Kidney epithelial cell (primary cell): ENCODE data around the gene SLC15A3. TPM values are rescaled to one million over a fixed set of nuclear protein-coding genes. Genes with fewer than 3 reads are reported as not detected.
A peak's percentile ranks its signal among the peaks of the same experiment; 100 is the strongest.

ENCODE experiments used
- DNase-seq: peaks from one replicate; pipeline ENCODE4 v3.0.0-alpha.2; 2010; ENCODE audit warnings: low read depth
- H3K27me3 ChIP-seq: 2 replicates; pipeline ENCODE4 v1.6.0; 2011; ENCODE audit warnings: low read length; ENCODE audit not compliant: control insufficient read depth, insufficient read depth
- H3K36me3 ChIP-seq: 2 replicates; pipeline ENCODE4 v1.5.1; 2011; ENCODE audit warnings: low read length; ENCODE audit not compliant: control insufficient read depth, insufficient read depth
- H3K4me3 ChIP-seq: 2 replicates; pipeline ENCODE4 v1.5.1; 2011; ENCODE audit warnings: low read depth, mild to moderate bottlenecking, control low read depth, low read length
- CTCF ChIP-seq: IDR thresholded peaks from 2 replicates; pipeline ENCODE4 v1.5.1; 2011; ENCODE audit warnings: mild to moderate bottlenecking, moderate library complexity, low read length, control low read depth, inconsistent platforms; ENCODE audit not compliant: insufficient read depth, poor library complexity, severe bottlenecking
- total RNA-seq: library from RNA; depleted of rRNA; stranded (reverse); fragments of >200 nt; gene quantifications from 2 replicates; pipeline ENCODE4 v1.2.3, GENCODE V29; 2015

SLC15A3 gene
- total RNA-seq, 1 donor from 2014 or later: 2.4 TPM

- no peaks in the 10 kb centered on the region for H3K27me3 ChIP-seq
- peaks cover 1% of the 10 kb centered on the region for H3K36me3 ChIP-seq
- H3K4me3 ChIP-seq: no peak overlapping the region
- DNase-seq: no peak
- TF ChIP-seq CTCF: no peak
Observed at GRCh38 chr11:60917267-60917666, 34.7 kb downstream of the SLC15A3 start.

- DNase-seq: no peak
- TF ChIP-seq CTCF: no peak
- Histone ChIP-seq H3K27me3 (no peaks in the 10 kb centered on the region), H3K4me3 (no peak overlapping the region), H3K36me3 (peaks cover 1% of the 10 kb centered on the region)
Observed at GRCh38 chr11:60916669-60917206, 35.2 kb downstream of the SLC15A3 start.

- Histone ChIP-seq H3K4me3 (peak overlapping the region; percentile 82), H3K27me3 (no peaks in the 10 kb centered on the region), H3K36me3 (no peaks in the 10 kb centered on the region)
- TF ChIP-seq CTCF: peak; percentile 53
- no peak for DNase-seq
Observed at GRCh38 chr11:60915248-60915914, 36.6 kb downstream of the SLC15A3 start.

GRCh38 chr11:60914633-60915247, 37.2 kb downstream of the SLC15A3 start:
- DNase-seq: no peak
- no peaks in the 10 kb centered on the region for H3K36me3 ChIP-seq
- peak overlapping the region; percentile 82 for H3K4me3 ChIP-seq
- H3K27me3 ChIP-seq: peaks cover 2% of the 10 kb centered on the region
- no peak for TF ChIP-seq CTCF

- TF ChIP-seq CTCF: no peak
- H3K36me3 ChIP-seq: no peaks in the 10 kb centered on the region
- peak; percentile 60 for DNase-seq
- H3K27me3 ChIP-seq: peaks cover 2% of the 10 kb centered on the region
- peak within 1 kb of the TSS; percentile 82 for H3K4me3 ChIP-seq
Observed at GRCh38 chr11:60913793-60914632, 38.0 kb downstream of the SLC15A3 start, which contains the start of gene TMEM109. TMEM109 (plus strand) TSS chr11:60914158; CDS start chr11:60919694, 5,536 bp downstream.
